Subcutaneous abdominal adipose tissue (tissue), 5 donors: ENCODE measurements around the gene FAM204A.

Experiments
- H3K27ac ChIP-seq: one replicate; pipeline ENCODE4 v1.7.0; 2013; ENCODE audit warnings: low read depth, mild to moderate bottlenecking, inconsistent platforms, low read length, moderate library complexity
- H3K27me3 ChIP-seq, 5 donors: one replicate each; pipeline ENCODE4 v1.7.0; 2013; ENCODE audit warnings: low read length in 5 of 5, inconsistent platforms in 1 of 5; ENCODE audit not compliant: control insufficient read depth in 5 of 5, insufficient read depth in 4 of 5
- H3K36me3 ChIP-seq, 5 donors: one replicate each; pipeline ENCODE4 v1.7.0; 2013; ENCODE audit warnings: low read length in 5 of 5; ENCODE audit not compliant: control insufficient read depth in 5 of 5, insufficient read depth in 5 of 5
- H3K4me1 ChIP-seq, 5 donors: one replicate each; pipeline ENCODE4 v1.7.0; 2013; ENCODE audit warnings: low read length in 5 of 5, mild to moderate bottlenecking in 3 of 5, moderate library complexity in 1 of 5; ENCODE audit not compliant: control insufficient read depth in 5 of 5, insufficient read depth in 5 of 5
- H3K4me3 ChIP-seq, 5 donors: one replicate each; pipeline ENCODE4 v1.7.0; 2013; ENCODE audit warnings: low read length in 5 of 5, low read depth in 1 of 5
- H3K9ac ChIP-seq, 5 donors: one replicate each; pipeline ENCODE4 v1.7.0; 2013; ENCODE audit warnings: low read length in 5 of 5, mild to moderate bottlenecking in 4 of 5, moderate library complexity in 3 of 5
- H3K9me3 ChIP-seq, 5 donors: one replicate each; pipeline ENCODE4 v1.7.0; 2013; ENCODE audit warnings: low read length in 5 of 5; ENCODE audit not compliant: control insufficient read depth in 5 of 5
- donor health status: healthy.
- donor health status: healthy.
- donor health status: healthy.
- donor health status: healthy.
- donor health status: healthy.

Gene FAM204A

GRCh38 chr10:118311505-118311904, 30.6 kb downstream of the FAM204A start:
- peaks cover 19 to 44% (median 31%) of the 10 kb centered on the region in 5 donors for H3K36me3 ChIP-seq
- H3K27me3 ChIP-seq: no peaks in the 10 kb centered on the region
- H3K4me1 ChIP-seq: peaks cover 0 to 28% (median 0%) of the 10 kb centered on the region in 5 donors
- peak overlapping the region; percentile 40 for H3K27ac ChIP-seq
- no peaks in the 10 kb centered on the region for H3K9me3 ChIP-seq
- no peak overlapping the region for H3K9ac ChIP-seq
- H3K4me3 ChIP-seq: no peak overlapping the region

- Histone ChIP-seq H3K9me3 (no peaks in the 10 kb centered on the region), H3K27me3 (no peaks in the 10 kb centered on the region), H3K4me1 (peaks cover 0 to 23% (median 0%) of the 10 kb centered on the region in 5 donors), H3K27ac (peak overlapping the region; percentile 40), H3K36me3 (peaks cover 19 to 50% (median 35%) of the 10 kb centered on the region in 5 donors), H3K9ac (peak overlapping the region in 1 of 5 donors; percentile 51), H3K4me3 (no peak overlapping the region)
These were observed 31.3 kb downstream of the FAM204A start for GRCh38 chr10:118310822-118311221.

GRCh38 chr10:118309911-118310310, 32.2 kb downstream of the FAM204A start:
- Histone ChIP-seq H3K36me3 (peaks cover 24 to 55% (median 44%) of the 10 kb centered on the region in 5 donors), H3K4me1 (peaks cover 0 to 19% (median 0%) of the 10 kb centered on the region in 5 donors), H3K27ac (no peak overlapping the region)

GRCh38 chr10:118308664-118309063, 33.5 kb downstream of the FAM204A start:
- H3K4me1 ChIP-seq: peaks cover 0 to 17% (median 0%) of the 10 kb centered on the region in 5 donors
- no peak overlapping the region for H3K4me3 ChIP-seq
- no peak overlapping the region for H3K9ac ChIP-seq
- no peaks in the 10 kb centered on the region for H3K9me3 ChIP-seq
- no peaks in the 10 kb centered on the region for H3K27me3 ChIP-seq
- H3K36me3 ChIP-seq: peaks cover 15 to 61% (median 46%) of the 10 kb centered on the region in 5 donors
- no peak overlapping the region for H3K27ac ChIP-seq

More at GRCh38 chr10:118309911-118310310, 32.2 kb downstream of the FAM204A start:
- no peak overlapping the region for H3K4me3 ChIP-seq
- no peaks in the 10 kb centered on the region for H3K9me3 ChIP-seq
- no peaks in the 10 kb centered on the region for H3K27me3 ChIP-seq
- no peak overlapping the region for H3K9ac ChIP-seq

- Histone ChIP-seq H3K9ac (no peak overlapping the region), H3K4me3 (no peak overlapping the region), H3K27ac (peak overlapping the region; percentile 32), H3K9me3 (no peaks in the 10 kb centered on the region), H3K27me3 (no peaks in the 10 kb centered on the region), H3K36me3 (peaks cover 13 to 55% (median 43%) of the 10 kb centered on the region in 5 donors), H3K4me1 (peaks cover 0 to 16% (median 0%) of the 10 kb centered on the region in 5 donors)
These were observed 34.3 kb downstream of the FAM204A start for GRCh38 chr10:118307859-118308258.

- Histone ChIP-seq H3K27ac (peak overlapping the region; percentile 32), H3K4me3 (no peak overlapping the region)
These were observed 34.9 kb downstream of the FAM204A start for GRCh38 chr10:118307220-118307619.

GRCh38 chr10:118305730-118306129, 36.4 kb downstream of the FAM204A start:
- Histone ChIP-seq H3K27me3 (no peaks in the 10 kb centered on the region), H3K9me3 (no peaks in the 10 kb centered on the region), H3K27ac (no peak overlapping the region), H3K36me3 (peaks cover 6 to 42% (median 33%) of the 10 kb centered on the region in 5 donors), H3K4me3 (no peak overlapping the region), H3K9ac (no peak overlapping the region), H3K4me1 (peaks cover 0 to 12% (median 0%) of the 10 kb centered on the region in 5 donors)

More at GRCh38 chr10:118307220-118307619, 34.9 kb downstream of the FAM204A start:
- Histone ChIP-seq H3K27me3 (no peaks in the 10 kb centered on the region), H3K9me3 (no peaks in the 10 kb centered on the region), H3K4me1 (peaks cover 0 to 16% (median 0%) of the 10 kb centered on the region in 5 donors), H3K9ac (peak overlapping the region in 2 of 5 donors; percentile 20 to 23), H3K36me3 (peaks cover 8 to 51% (median 42%) of the 10 kb centered on the region in 5 donors)

- Histone ChIP-seq H3K4me3 (no peak overlapping the region), H3K27ac (no peak overlapping the region), H3K9me3 (no peaks in the 10 kb centered on the region), H3K4me1 (peaks cover 0 to 12% (median 0%) of the 10 kb centered on the region in 5 donors), H3K27me3 (no peaks in the 10 kb centered on the region), H3K36me3 (peaks cover 6 to 33% (median 32%) of the 10 kb centered on the region in 5 donors), H3K9ac (no peak overlapping the region)
These were observed 37.6 kb downstream of the FAM204A start for GRCh38 chr10:118304521-118304920.

- Histone ChIP-seq H3K9ac (no peak overlapping the region), H3K27ac (no peak overlapping the region), H3K4me3 (no peak overlapping the region)
These were observed 40.9 kb downstream of the FAM204A start for GRCh38 chr10:118301211-118301610.

GRCh38 chr10:118300320-118300719, 41.8 kb downstream of the FAM204A start:
- no peak overlapping the region for H3K9ac ChIP-seq
- no peaks in the 10 kb centered on the region for H3K9me3 ChIP-seq
- no peaks in the 10 kb centered on the region for H3K27me3 ChIP-seq
- peaks cover 0 to 12% (median 9%) of the 10 kb centered on the region in 5 donors for H3K36me3 ChIP-seq
- H3K27ac ChIP-seq: no peak overlapping the region
- no peaks in the 10 kb centered on the region for H3K4me1 ChIP-seq
- H3K4me3 ChIP-seq: no peak overlapping the region

More at GRCh38 chr10:118301211-118301610, 40.9 kb downstream of the FAM204A start:
- no peaks in the 10 kb centered on the region for H3K9me3 ChIP-seq
- H3K4me1 ChIP-seq: no peaks in the 10 kb centered on the region
- H3K27me3 ChIP-seq: no peaks in the 10 kb centered on the region
- H3K36me3 ChIP-seq: peaks cover 6 to 20% (median 18%) of the 10 kb centered on the region in 5 donors
